Endothelial cell of umbilical vein (primary cell): ENCODE results near the gene MFSD6. TPM values are rescaled to one million over a fixed set of nuclear protein-coding genes. Genes with fewer than 3 reads are reported as not detected.

Experiments
- BruUV-seq: library from RNA; stranded (reverse); fragments of 400-500 nt; replicated peaks from 2 replicates; lab custom pipeline; 2021; lab: Mats Ljungman, UMichigan
- CTCF ChIA-PET: fragments of 300-600, 350-600 bp; sonication (Branson Sonifier 250); formaldehyde crosslinking; loops from one replicate; lab custom pipeline; 2021; ENCODE audit warnings: antibody characterized with exemption, inconsistent platforms; lab: Charles Lee
- POLR2A ChIA-PET: fragments of 300-600, 350-600 bp; sonication (Branson Sonifier 250); formaldehyde crosslinking; loops from one replicate; lab custom pipeline; 2021; ENCODE audit warnings: antibody characterized with exemption, inconsistent platforms; lab: Charles Lee
- DNase-seq: peaks from one replicate; pipeline ENCODE4 v3.0.0-alpha.2; 2011; ENCODE audit warnings: low read depth, low spot score
- FAIRE-seq: peaks from 2 replicates; lab custom pipeline; 2011; peaks lifted over from hg19 to GRCh38; lab: Jason Lieb, UNC
- H2AFZ ChIP-seq: 2 replicates; pipeline ENCODE4 v1.6.0; 2012; ENCODE audit warnings: low read depth, low read length, control low read depth, inconsistent platforms
- H3K27ac ChIP-seq: 2 replicates; pipeline ENCODE4 v1.5.1; 2011; ENCODE audit warnings: low read depth, mild to moderate bottlenecking, control low read depth, low read length, moderate library complexity; ENCODE audit not compliant: insufficient read depth
- H3K27me3 ChIP-seq, 2 experiments: 2 replicates each; pipeline versions ENCODE4 v1.6.0 to v1.6.1; 2011; ENCODE audit warnings: low read length in 2 of 2, mixed read lengths in 1 of 2; ENCODE audit not compliant: control insufficient read depth in 2 of 2, insufficient read depth in 2 of 2
- H3K36me3 ChIP-seq, 2 experiments: 2 replicates in 1 of 2; 3 replicates in 1 of 2; pipeline ENCODE4 v1.5.1; 2011; ENCODE audit warnings: low read length in 2 of 2, mild to moderate bottlenecking in 1 of 2, moderate library complexity in 1 of 2; ENCODE audit not compliant: control insufficient read depth in 2 of 2, insufficient read depth in 2 of 2; ENCODE audit errors: extremely low read depth in 1 of 2
- H3K4me1 ChIP-seq: 3 replicates; pipeline ENCODE4 v1.5.1; 2011; ENCODE audit warnings: mild to moderate bottlenecking, low read length; ENCODE audit not compliant: control insufficient read depth, insufficient read depth; ENCODE audit errors: extremely low read depth
- H3K4me2 ChIP-seq: 2 replicates; pipeline ENCODE4 v1.6.1; 2011; ENCODE audit warnings: low read length, control low read depth, mixed read lengths; ENCODE audit not compliant: insufficient read depth
- H3K4me3 ChIP-seq, 3 experiments: fragments of 200-600 bp in 1 of 3; sonication (generic), shearing (Covaris generic) in 1 of 3; replicated peaks in 1 of 3; 2 replicates each; pipeline ENCODE4 v1.5.1; 2011 to 2016; ENCODE audit warnings: control low read depth in 3 of 3, low read length in 3 of 3, mild to moderate bottlenecking in 2 of 3, inconsistent platforms in 1 of 3, low read depth in 1 of 3, moderate library complexity in 1 of 3; ENCODE audit not compliant: insufficient read depth in 1 of 3
- H3K79me2 ChIP-seq: 2 replicates; pipeline ENCODE4 v1.6.0; 2012; ENCODE audit warnings: low read length, inconsistent platforms; ENCODE audit not compliant: control insufficient read depth, insufficient read depth
- H3K9ac ChIP-seq: replicated peaks from 2 replicates; pipeline ENCODE3; 2011; ENCODE audit warnings: low read length, control low read depth; ENCODE audit not compliant: insufficient read depth; ENCODE audit errors: extremely low read depth
- H3K9me1 ChIP-seq: replicated peaks from 3 replicates; pipeline ENCODE4 v1.6.0; 2011; ENCODE audit warnings: mild to moderate bottlenecking, low read length; ENCODE audit not compliant: control insufficient read depth, insufficient read depth; ENCODE audit errors: extremely low read depth
- H3K9me3 ChIP-seq: replicated peaks from 2 replicates; pipeline ENCODE4 v1.5.1; 2012; ENCODE audit warnings: low read length, inconsistent platforms; ENCODE audit not compliant: control insufficient read depth, insufficient read depth
- H4K20me1 ChIP-seq: replicated peaks from 2 replicates; pipeline ENCODE3; 2011; ENCODE audit warnings: mild to moderate bottlenecking, low read length; ENCODE audit not compliant: control insufficient read depth, insufficient read depth; ENCODE audit errors: extremely low read depth
- EZH2 ChIP-seq: IDR thresholded peaks from 2 replicates; pipeline ENCODE4 v1.6.1; 2012; ENCODE audit warnings: borderline replicate concordance, low read depth, mild to moderate bottlenecking, moderate library complexity, low read length, inconsistent platforms; ENCODE audit not compliant: severe bottlenecking
- FOS ChIP-seq: IDR thresholded peaks from 2 replicates; pipeline ENCODE4 v1.6.1; 2011; ENCODE audit warnings: mild to moderate bottlenecking, low read length, moderate library complexity, borderline replicate concordance; ENCODE audit not compliant: insufficient read depth
- GATA2 ChIP-seq: IDR thresholded peaks from 2 replicates; pipeline ENCODE4 v1.7.0; 2011; ENCODE audit warnings: low read depth, mild to moderate bottlenecking, moderate library complexity, mixed read lengths, low read length; ENCODE audit not compliant: insufficient read length, insufficient read depth
- JUN ChIP-seq: IDR thresholded peaks from 2 replicates; pipeline ENCODE4 v1.6.1; 2011; ENCODE audit warnings: borderline replicate concordance, low read depth; ENCODE audit not compliant: insufficient read length, insufficient read depth
- MYC ChIP-seq: IDR thresholded peaks from one replicate; pipeline ENCODE4 v1.6.1; 2011; ENCODE audit warnings: mild to moderate bottlenecking, low read depth, low read length
- POLR2A ChIP-seq: IDR thresholded peaks from 2 replicates; pipeline ENCODE4 v1.6.1; 2012; ENCODE audit warnings: low read depth, mild to moderate bottlenecking, control low read depth, low read length
- POLR2AphosphoS5 ChIP-seq: IDR thresholded peaks from 2 replicates; pipeline ENCODE4 v1.6.1; 2012; ENCODE audit warnings: low read depth, mild to moderate bottlenecking, control low read depth, low read length, moderate library complexity; ENCODE audit not compliant: insufficient read depth
- dilution Hi-C: fragments of 300-500 bp; cut with MboI; formaldehyde crosslinking; loops from one replicate; pipeline ENCODE4 v1.15.0; 2019; ENCODE audit warnings: low sequenced_read_pairs; ENCODE audit not compliant: extremely low pct_ligation_motif_present
- intact Hi-C: fragments of 100-400 bp; cut with micrococcal nuclease; formaldehyde crosslinking; loops from one replicate; pipeline ENCODE4 v1.10.0; 2022
- polyA plus RNA-seq, 4 experiments: library from polyadenylated mRNA; depleted of rRNA in 3 of 4; stranded (reverse) in 3 of 4; unstranded in 1 of 4; fragments of >200 nt; gene quantifications; 2 replicates each; pipeline versions ENCODE4 v1.2.1 to v1.2.3, GENCODE V29; 2011 to 2012; ENCODE audit warnings: missing spikeins in 1 of 4
- total RNA-seq: library from RNA; stranded (reverse); gene quantifications from 2 replicates; pipeline ENCODE4 v1.2.3, GENCODE V29; 2021
- TF ChIP-seq, protein P1 (sequence below), 2 donors: IDR thresholded peaks; 1 replicate in 1 of 2; 2 replicates in 1 of 2; pipeline ENCODE4 v1.5.1; 2011; ENCODE audit warnings: low read length in 2 of 2, mild to moderate bottlenecking in 2 of 2, moderate library complexity in 2 of 2, control low read depth in 1 of 2, inconsistent platforms in 1 of 2, low read depth in 1 of 2; ENCODE audit not compliant: insufficient read depth in 1 of 2; ENCODE audit errors: extremely low read depth in 1 of 2
- TF ChIP-seq, protein P2 (sequence below): IDR thresholded peaks from 2 replicates; pipeline ENCODE4 v1.6.1; 2011; ENCODE audit not compliant: insufficient read depth, insufficient read length

The MFSD6 gene
- total and polyA plus RNA-seq, 2 donors (not counting 3 experiments of a cell fraction or from before 2014, with no cell fraction given): 4.3 to 4.5 TPM

- no peaks in the 10 kb centered on the region for H3K27me3 ChIP-seq
- H3K27ac ChIP-seq: no peak overlapping the region
- H3K4me1 ChIP-seq: no peaks in the 10 kb centered on the region
- CTCF ChIA-PET: interaction anchor here (0.7 to 1.2 kb wide), 3 partner anchors 9 to 29 kb away, joined by 3 read pairs; no protein-coding TSS in a partner anchor
- H2AFZ ChIP-seq: no peak overlapping the region
- H3K4me2 ChIP-seq: no peak overlapping the region
- H3K9me3 ChIP-seq: no peaks in the 10 kb centered on the region
- H3K79me2 ChIP-seq: no peaks in the 10 kb centered on the region
- TF ChIP-seq JUN (no peak), EZH2 (no peak), GATA2 (no peak), FOS (no peak), POLR2AphosphoS5 (no peak), MYC (no peak), POLR2A (no peak)
- TF ChIP-seq, protein P1, sequence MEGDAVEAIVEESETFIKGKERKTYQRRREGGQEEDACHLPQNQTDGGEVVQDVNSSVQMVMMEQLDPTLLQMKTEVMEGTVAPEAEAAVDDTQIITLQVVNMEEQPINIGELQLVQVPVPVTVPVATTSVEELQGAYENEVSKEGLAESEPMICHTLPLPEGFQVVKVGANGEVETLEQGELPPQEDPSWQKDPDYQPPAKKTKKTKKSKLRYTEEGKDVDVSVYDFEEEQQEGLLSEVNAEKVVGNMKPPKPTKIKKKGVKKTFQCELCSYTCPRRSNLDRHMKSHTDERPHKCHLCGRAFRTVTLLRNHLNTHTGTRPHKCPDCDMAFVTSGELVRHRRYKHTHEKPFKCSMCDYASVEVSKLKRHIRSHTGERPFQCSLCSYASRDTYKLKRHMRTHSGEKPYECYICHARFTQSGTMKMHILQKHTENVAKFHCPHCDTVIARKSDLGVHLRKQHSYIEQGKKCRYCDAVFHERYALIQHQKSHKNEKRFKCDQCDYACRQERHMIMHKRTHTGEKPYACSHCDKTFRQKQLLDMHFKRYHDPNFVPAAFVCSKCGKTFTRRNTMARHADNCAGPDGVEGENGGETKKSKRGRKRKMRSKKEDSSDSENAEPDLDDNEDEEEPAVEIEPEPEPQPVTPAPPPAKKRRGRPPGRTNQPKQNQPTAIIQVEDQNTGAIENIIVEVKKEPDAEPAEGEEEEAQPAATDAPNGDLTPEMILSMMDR (IDR thresholded peaks at IDR 0.05; ENCODE audit: extremely low read depth in 1 of 2, insufficient read depth in 1 of 2, low read depth in 1 of 2, low read length in 2 of 2): no peak
- TF ChIP-seq, protein P2, sequence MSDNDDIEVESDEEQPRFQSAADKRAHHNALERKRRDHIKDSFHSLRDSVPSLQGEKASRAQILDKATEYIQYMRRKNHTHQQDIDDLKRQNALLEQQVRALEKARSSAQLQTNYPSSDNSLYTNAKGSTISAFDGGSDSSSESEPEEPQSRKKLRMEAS: no peak
- dilution Hi-C loops (no loop called here), intact Hi-C loops (no loop called here)
- DNase-seq: no peak
- H3K36me3 ChIP-seq: no peaks in the 10 kb centered on the region
- H4K20me1 ChIP-seq: no peaks in the 10 kb centered on the region
- BruUV-seq: no TSS peak
- POLR2A ChIA-PET: no interaction called here
- FAIRE-seq: no peak
- H3K9me1 ChIP-seq: no peaks in the 10 kb centered on the region
- no peak overlapping the region for H3K4me3 ChIP-seq
- no peak overlapping the region for H3K9ac ChIP-seq
Observed at GRCh38 chr2:190441564-190441963, 33.4 kb downstream of the MFSD6 start.
